Neural cell (in vitro differentiated cells): Measurements from ENCODE around the gene PRKG1. TPM values are rescaled to one million over a fixed set of nuclear protein-coding genes. Genes with fewer than 3 reads are reported as not detected.

Experiments
- H2AFZ ChIP-seq: fragments of 200-600, 300-800 bp; sonication (generic), shearing (Covaris generic); 2 replicates; pipeline ENCODE4 v1.6.0; 2014; ENCODE audit warnings: low read depth, mild to moderate bottlenecking, antibody characterized with exemption, low read length, moderate library complexity
- H3F3A ChIP-seq: fragments of 200-600 bp; shearing (Covaris generic); 2 replicates; pipeline ENCODE4 v1.6.1; 2016; ENCODE audit warnings: mild to moderate bottlenecking, moderate library complexity, mixed read lengths, antibody characterized with exemption, low read length; ENCODE audit not compliant: insufficient read depth, poor library complexity, severe bottlenecking
- H3K27ac ChIP-seq: fragments of 200-600, 300-800 bp; sonication (generic), shearing (Covaris generic); 2 replicates; pipeline ENCODE4 v1.5.1; 2014; ENCODE audit warnings: mild to moderate bottlenecking, low read length, moderate library complexity
- H3K27me3 ChIP-seq: fragments of 300-800, 200-600 bp; sonication (generic), shearing (Covaris generic); 2 replicates; pipeline ENCODE4 v1.6.0; 2014; ENCODE audit warnings: mild to moderate bottlenecking, low read depth, low read length, moderate library complexity; ENCODE audit not compliant: insufficient read depth
- H3K36me3 ChIP-seq: fragments of 300-800, 200-600 bp; sonication (generic), shearing (Covaris generic); 2 replicates; pipeline ENCODE4 v1.5.1; 2014; ENCODE audit warnings: mild to moderate bottlenecking, antibody characterized with exemption, low read length, moderate library complexity; ENCODE audit not compliant: insufficient read depth
- H3K4me2 ChIP-seq: fragments of 300-800, 200-600 bp; sonication (generic), shearing (Covaris generic); 2 replicates; pipeline ENCODE4 v1.6.0; 2014; ENCODE audit warnings: mild to moderate bottlenecking, low read length
- H3K4me3 ChIP-seq: fragments of 300-800, 200-600 bp; sonication (generic), shearing (Covaris generic); 2 replicates; pipeline ENCODE4 v1.5.1; 2014; ENCODE audit warnings: mild to moderate bottlenecking, low read length, moderate library complexity
- H3K79me2 ChIP-seq: fragments of 200-600 bp; shearing (Covaris generic); replicated peaks from 2 replicates; pipeline ENCODE4 v1.6.0; 2014; ENCODE audit warnings: mild to moderate bottlenecking, low read length, moderate library complexity; ENCODE audit not compliant: insufficient read depth
- H3K9ac ChIP-seq: fragments of 300-800, 200-600 bp; sonication (generic), shearing (Covaris generic); 2 replicates; pipeline ENCODE4 v1.6.1; 2016; ENCODE audit warnings: mild to moderate bottlenecking, low read length, mixed read lengths
- H3K9me2 ChIP-seq: fragments of 200-600 bp; shearing (Covaris generic); 2 replicates; pipeline ENCODE4 v1.6.1; 2016; ENCODE audit warnings: mild to moderate bottlenecking, low read length, mixed read lengths; ENCODE audit not compliant: insufficient read depth
- H3K9me3 ChIP-seq: fragments of 200-600, 300-800 bp; sonication (generic), shearing (Covaris generic); 2 replicates; pipeline ENCODE4 v1.6.1; 2016; ENCODE audit warnings: mild to moderate bottlenecking, mixed run types, low read length, moderate library complexity, mixed read lengths
- H4K20me1 ChIP-seq: fragments of 200-600 bp; shearing (Covaris generic); 2 replicates; pipeline ENCODE4 v1.6.1; 2016; ENCODE audit warnings: mild to moderate bottlenecking, mixed run types; ENCODE audit not compliant: insufficient read depth
- CTCF ChIP-seq: fragments of 450-650 bp; IDR thresholded peaks from 2 replicates; pipeline ENCODE4 v1.5.1; 2014; ENCODE audit warnings: antibody characterized with exemption, mild to moderate bottlenecking, moderate library complexity; ENCODE audit not compliant: poor library complexity, severe bottlenecking
- EP300 ChIP-seq: fragments of 450-650 bp; conservative IDR thresholded peaks from 2 replicates; pipeline ENCODE4 v1.6.1; 2014; ENCODE audit warnings: antibody characterized with exemption, mild to moderate bottlenecking, moderate library complexity; ENCODE audit not compliant: poor library complexity, severe bottlenecking
- EZH2 ChIP-seq: fragments of 200-600, 300-800 bp; shearing (Covaris generic), sonication (generic); IDR thresholded peaks from 2 replicates; pipeline ENCODE4 v1.6.1; 2014; ENCODE audit warnings: antibody characterized with exemption, low read length, borderline replicate concordance, mild to moderate bottlenecking; ENCODE audit not compliant: insufficient read depth, poor library complexity, severe bottlenecking
- MXI1 ChIP-seq: fragments of 450-650 bp; conservative IDR thresholded peaks from 2 replicates; pipeline ENCODE4 v1.6.1; 2014; ENCODE audit warnings: antibody characterized with exemption, mild to moderate bottlenecking; ENCODE audit not compliant: poor library complexity, severe bottlenecking
- POLR2AphosphoS5 ChIP-seq: IDR thresholded peaks from 2 replicates; pipeline ENCODE4 v1.6.1; 2012
- RAD21 ChIP-seq: fragments of 450-650 bp; conservative IDR thresholded peaks from 2 replicates; pipeline ENCODE4 v1.6.1; 2014; ENCODE audit warnings: antibody characterized with exemption, mild to moderate bottlenecking, moderate library complexity
- SMC3 ChIP-seq: fragments of 450-650 bp; conservative IDR thresholded peaks from 2 replicates; pipeline ENCODE4 v1.6.1; 2014; ENCODE audit warnings: antibody characterized with exemption, mild to moderate bottlenecking, moderate library complexity; ENCODE audit not compliant: poor library complexity
- TAF1 ChIP-seq: IDR thresholded peaks from 2 replicates; pipeline ENCODE4 v1.6.1; 2012; ENCODE audit warnings: low read depth
- polyA plus RNA-seq: library from polyadenylated mRNA; depleted of rRNA; stranded (reverse); fragments of >200 nt; gene quantifications from 2 replicates; pipeline ENCODE4 v1.2.3, GENCODE V29; 2014
- TF ChIP-seq, protein P1 (sequence below): IDR thresholded peaks from 2 replicates; pipeline ENCODE4 v1.6.1; 2012; ENCODE audit warnings: borderline replicate concordance

PRKG1 gene
- polyA plus RNA-seq, 1 donor from 2014 or later = 2.2 TPM

DNA sequence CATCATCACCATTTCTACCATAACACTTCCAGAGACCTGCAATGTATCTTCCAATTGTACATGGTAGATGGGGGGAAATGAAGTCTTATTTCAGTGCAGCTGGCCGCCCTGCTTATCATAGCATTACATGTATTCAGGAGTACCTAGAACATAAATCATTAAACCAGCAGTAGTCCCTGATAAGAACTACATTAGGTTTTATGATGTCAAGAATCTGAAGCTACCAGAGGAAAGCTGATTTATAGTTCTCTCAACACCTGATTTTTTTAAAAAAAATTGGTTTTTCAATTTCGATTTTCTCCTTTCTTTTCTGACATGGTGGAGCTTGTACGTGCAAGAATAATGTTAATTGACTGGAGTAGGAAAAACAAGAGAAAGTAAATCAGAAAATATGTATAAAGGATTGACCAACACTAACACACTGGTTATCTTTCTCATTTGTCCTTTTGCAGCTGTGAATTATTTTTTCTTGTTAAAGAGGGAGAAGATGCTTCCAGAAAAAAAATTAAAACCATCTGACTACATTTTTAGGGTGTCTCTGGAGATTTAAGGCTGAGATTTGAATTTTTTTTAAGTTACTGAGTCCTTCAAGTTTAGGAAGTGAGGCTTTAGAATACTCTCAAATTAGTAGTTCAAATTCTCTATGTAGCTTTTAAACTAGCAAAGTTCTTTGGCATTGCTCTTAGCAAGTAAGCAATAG, 566.0 kb downstream of the PRKG1 start:
- no peaks in the 10 kb centered on the region for H4K20me1 ChIP-seq
- no peaks in the 10 kb centered on the region for H3K79me2 ChIP-seq
- H3K4me3 ChIP-seq = no peak overlapping the region
- H3K9me2 ChIP-seq = no peaks in the 10 kb centered on the region
- H3K9me3 ChIP-seq = no peaks in the 10 kb centered on the region
- H3K36me3 ChIP-seq = no peaks in the 10 kb centered on the region
- H3K27me3 ChIP-seq = no peaks in the 10 kb centered on the region
- no peak overlapping the region for H3K4me2 ChIP-seq
- no peak overlapping the region for H3K27ac ChIP-seq
- no peak for TF ChIP-seq CTCF
- TF ChIP-seq, protein P1, sequence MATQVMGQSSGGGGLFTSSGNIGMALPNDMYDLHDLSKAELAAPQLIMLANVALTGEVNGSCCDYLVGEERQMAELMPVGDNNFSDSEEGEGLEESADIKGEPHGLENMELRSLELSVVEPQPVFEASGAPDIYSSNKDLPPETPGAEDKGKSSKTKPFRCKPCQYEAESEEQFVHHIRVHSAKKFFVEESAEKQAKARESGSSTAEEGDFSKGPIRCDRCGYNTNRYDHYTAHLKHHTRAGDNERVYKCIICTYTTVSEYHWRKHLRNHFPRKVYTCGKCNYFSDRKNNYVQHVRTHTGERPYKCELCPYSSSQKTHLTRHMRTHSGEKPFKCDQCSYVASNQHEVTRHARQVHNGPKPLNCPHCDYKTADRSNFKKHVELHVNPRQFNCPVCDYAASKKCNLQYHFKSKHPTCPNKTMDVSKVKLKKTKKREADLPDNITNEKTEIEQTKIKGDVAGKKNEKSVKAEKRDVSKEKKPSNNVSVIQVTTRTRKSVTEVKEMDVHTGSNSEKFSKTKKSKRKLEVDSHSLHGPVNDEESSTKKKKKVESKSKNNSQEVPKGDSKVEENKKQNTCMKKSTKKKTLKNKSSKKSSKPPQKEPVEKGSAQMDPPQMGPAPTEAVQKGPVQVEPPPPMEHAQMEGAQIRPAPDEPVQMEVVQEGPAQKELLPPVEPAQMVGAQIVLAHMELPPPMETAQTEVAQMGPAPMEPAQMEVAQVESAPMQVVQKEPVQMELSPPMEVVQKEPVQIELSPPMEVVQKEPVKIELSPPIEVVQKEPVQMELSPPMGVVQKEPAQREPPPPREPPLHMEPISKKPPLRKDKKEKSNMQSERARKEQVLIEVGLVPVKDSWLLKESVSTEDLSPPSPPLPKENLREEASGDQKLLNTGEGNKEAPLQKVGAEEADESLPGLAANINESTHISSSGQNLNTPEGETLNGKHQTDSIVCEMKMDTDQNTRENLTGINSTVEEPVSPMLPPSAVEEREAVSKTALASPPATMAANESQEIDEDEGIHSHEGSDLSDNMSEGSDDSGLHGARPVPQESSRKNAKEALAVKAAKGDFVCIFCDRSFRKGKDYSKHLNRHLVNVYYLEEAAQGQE = no peak
- no peak for TF ChIP-seq EP300
- no peak for TF ChIP-seq RAD21
- no peak for TF ChIP-seq POLR2AphosphoS5
- TF ChIP-seq TAF1 = no peak
- no peak for TF ChIP-seq EZH2
- TF ChIP-seq SMC3 = no peak
- no peak for TF ChIP-seq MXI1
- no peak overlapping the region for H2AFZ ChIP-seq
- H3K9ac ChIP-seq = no peak overlapping the region
- H3F3A ChIP-seq = no peaks in the 10 kb centered on the region

DNA sequence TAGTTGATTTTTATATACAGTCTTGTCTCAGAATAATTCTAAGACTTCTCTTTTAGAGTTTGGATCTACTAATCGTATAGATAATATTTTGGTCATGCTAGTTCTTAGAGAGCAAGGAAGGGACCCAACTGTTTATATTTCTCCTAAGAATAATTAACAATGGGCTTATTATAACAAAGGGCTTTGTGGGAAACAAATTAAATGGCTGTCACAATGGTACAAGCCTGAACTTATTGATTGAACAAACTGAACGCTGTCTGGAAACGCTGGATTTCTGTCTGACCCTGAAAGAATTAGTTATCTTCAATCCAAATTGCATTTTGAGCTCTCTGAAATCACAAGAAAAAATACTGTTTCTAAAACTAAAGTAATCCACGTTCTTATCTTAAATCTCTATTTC, 568.3 kb downstream of the PRKG1 start:
- Histone ChIP-seq H3K27ac (no peak overlapping the region), H3K9ac (no peak overlapping the region), H4K20me1 (no peaks in the 10 kb centered on the region), H3K27me3 (no peaks in the 10 kb centered on the region), H3K36me3 (no peaks in the 10 kb centered on the region), H3K9me3 (no peaks in the 10 kb centered on the region), H2AFZ (no peak overlapping the region), H3K9me2 (no peaks in the 10 kb centered on the region), H3F3A (no peaks in the 10 kb centered on the region), H3K4me2 (no peak overlapping the region), H3K4me3 (no peak overlapping the region), H3K79me2 (no peaks in the 10 kb centered on the region)
- no peak for TF ChIP-seq TAF1
- TF ChIP-seq POLR2AphosphoS5 = no peak
- TF ChIP-seq EZH2 = no peak
- no peak for TF ChIP-seq SMC3
